ENCODE data around the gene AKNA. TPM values are rescaled to one million over a fixed set of nuclear protein-coding genes. Genes with fewer than 3 reads are reported as not detected.

Gene AKNA
- total RNA-seq, 1 donor from 2014 or later = 14.0 TPM

DNA sequence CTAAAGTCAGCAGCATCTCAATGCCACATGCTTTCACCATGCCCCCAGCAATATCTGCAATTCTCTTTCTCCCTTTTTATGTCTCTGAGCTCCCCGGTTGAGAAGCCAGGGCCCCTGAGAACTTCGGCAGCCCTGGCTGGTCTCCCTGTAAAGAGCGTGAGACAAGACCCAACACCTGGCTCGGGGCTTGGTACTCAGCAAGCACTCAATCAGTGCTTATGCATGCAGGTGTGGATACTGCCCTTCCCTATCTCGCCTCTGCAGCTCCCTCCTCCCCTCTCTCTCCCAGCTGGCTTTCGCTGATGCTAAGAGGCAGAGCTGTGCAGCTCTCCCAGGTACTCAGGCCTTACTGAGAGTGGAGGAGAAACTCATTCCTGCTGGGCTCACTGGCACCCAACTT lies 41.7 kb upstream of the AKNA start:
- no peak for DNase-seq (ENCODE audit: extremely low spot score, unreplicated experiment)
- TF ChIP-seq, protein P1, sequence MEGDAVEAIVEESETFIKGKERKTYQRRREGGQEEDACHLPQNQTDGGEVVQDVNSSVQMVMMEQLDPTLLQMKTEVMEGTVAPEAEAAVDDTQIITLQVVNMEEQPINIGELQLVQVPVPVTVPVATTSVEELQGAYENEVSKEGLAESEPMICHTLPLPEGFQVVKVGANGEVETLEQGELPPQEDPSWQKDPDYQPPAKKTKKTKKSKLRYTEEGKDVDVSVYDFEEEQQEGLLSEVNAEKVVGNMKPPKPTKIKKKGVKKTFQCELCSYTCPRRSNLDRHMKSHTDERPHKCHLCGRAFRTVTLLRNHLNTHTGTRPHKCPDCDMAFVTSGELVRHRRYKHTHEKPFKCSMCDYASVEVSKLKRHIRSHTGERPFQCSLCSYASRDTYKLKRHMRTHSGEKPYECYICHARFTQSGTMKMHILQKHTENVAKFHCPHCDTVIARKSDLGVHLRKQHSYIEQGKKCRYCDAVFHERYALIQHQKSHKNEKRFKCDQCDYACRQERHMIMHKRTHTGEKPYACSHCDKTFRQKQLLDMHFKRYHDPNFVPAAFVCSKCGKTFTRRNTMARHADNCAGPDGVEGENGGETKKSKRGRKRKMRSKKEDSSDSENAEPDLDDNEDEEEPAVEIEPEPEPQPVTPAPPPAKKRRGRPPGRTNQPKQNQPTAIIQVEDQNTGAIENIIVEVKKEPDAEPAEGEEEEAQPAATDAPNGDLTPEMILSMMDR (conservative IDR thresholded peaks at IDR 0.05) = no peak

DNA sequence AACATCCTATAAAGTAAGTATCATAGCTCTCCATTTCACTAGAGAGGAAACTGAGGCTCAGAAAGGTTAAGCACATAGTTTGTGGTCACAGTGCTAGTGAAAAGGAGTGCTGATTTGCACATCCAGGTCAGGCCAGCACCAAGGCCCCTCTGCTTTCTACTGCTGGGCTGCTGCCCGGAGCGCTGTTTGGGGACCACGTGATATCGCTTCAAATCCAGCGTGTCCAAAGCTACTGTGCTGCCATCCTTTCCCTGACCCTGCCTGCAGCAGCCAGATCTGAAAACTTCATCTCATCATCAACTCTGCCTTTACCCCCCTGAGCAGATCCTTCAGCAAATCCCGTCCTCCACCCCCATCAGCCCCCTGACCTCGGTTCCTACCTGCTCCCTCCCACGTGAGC lies 40.7 kb upstream of the AKNA start:
- peaks cover 4% of the 10 kb centered on the region for H3K27me3 Mint-ChIP-seq
- no peak overlapping the region for H3K27ac Mint-ChIP-seq

More for the DNA sequence above, 41.7 kb upstream of the AKNA start:
- Mint-ChIP-seq H3K36me3 (no peaks in the 10 kb centered on the region), H3K4me3 (no peak overlapping the region), H3K9me3 (no peaks in the 10 kb centered on the region), H3K27me3 (peaks cover 4% of the 10 kb centered on the region), H3K4me1 (ENCODE audit: unreplicated experiment) (no peaks in the 10 kb centered on the region), H3K27ac (no peak overlapping the region)

DNA sequence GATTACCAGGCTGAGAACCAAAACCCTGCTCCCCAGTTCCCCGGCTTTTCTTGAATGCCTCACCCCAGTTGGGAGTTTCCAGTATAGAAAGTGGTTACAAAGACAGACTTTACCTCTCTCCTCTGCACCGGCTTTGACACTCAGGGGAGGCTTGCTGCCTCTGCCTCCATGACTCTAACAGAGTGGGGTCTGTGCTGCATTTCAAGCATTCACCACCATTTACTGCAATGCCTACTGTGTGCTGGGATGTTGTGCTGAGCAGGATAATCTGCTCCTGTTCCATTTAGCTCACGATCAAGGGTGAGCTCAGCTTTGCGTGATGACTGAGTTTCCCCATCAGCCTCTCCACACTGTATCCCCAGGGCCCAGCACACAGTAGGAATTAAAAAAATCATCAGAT lies 39.9 kb upstream of the AKNA start:
- Mint-ChIP-seq H3K27me3 (peaks cover 4% of the 10 kb centered on the region), H3K4me3 (no peak overlapping the region), H3K27ac (no peak overlapping the region)

More for the DNA sequence above, 40.7 kb upstream of the AKNA start:
- no peak for DNase-seq (ENCODE audit: extremely low spot score, unreplicated experiment)
- TF ChIP-seq, protein P1 (conservative IDR thresholded peaks at IDR 0.05) = no peak
- no peaks in the 10 kb centered on the region for H3K9me3 Mint-ChIP-seq
- H3K36me3 Mint-ChIP-seq = no peaks in the 10 kb centered on the region
- H3K4me3 Mint-ChIP-seq = no peak overlapping the region
- peaks cover 5% of the 10 kb centered on the region for H3K4me1 Mint-ChIP-seq (ENCODE audit: unreplicated experiment)

DNA sequence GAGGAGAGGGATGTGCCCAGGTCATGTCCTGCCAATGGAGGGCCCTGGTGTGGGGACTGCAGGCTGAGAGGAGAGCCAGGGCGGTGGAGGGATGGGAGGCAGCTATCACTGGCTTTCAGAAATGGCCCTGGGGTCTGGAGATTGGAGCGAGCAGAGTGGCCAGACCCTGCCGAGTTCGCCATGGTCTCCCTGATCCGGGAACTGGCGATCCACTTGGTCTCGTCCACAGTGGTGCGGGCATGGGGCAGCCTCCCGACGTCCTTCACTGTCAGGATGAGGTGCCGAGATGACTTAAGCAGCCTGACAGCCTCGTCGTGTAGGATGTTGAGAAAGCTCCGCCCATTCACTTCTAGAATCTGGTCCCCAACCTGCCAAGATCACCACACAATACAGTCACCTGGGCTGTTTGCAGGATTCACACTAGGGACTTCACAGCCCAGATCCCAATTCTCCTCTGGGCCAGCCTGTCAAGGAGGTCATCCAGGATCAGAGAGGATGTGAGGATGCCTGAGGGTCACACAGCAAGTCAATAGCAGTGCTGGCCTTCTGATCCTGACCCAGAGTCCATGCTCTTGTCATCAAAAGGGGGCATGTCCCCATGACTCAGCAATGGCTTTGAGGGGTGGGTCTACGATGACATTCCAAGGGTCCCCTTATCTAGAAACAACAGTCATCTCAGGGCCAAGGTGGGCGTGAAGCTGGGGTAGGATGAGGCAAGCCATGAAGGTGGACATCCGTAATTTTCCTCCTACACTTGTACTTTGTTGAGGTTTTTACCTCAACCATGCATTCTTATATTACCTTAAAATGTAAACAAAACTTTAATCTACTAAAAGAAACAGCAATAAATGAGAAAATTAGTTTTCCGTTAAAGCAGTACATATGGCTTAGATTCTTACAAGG lies 38.5 kb upstream of the AKNA start:
- Mint-ChIP-seq H3K27me3 (peaks cover 4% of the 10 kb centered on the region), H3K27ac (no peak overlapping the region)
- TF ChIP-seq, protein P1 (conservative IDR thresholded peaks at IDR 0.05) = no peak

More for the DNA sequence above, 39.9 kb upstream of the AKNA start:
- H3K4me1 Mint-ChIP-seq (ENCODE audit: unreplicated experiment) = peaks cover 6% of the 10 kb centered on the region
- H3K9me3 Mint-ChIP-seq = no peaks in the 10 kb centered on the region
- DNase-seq (ENCODE audit: extremely low spot score, unreplicated experiment) = no peak
- TF ChIP-seq, protein P1 (conservative IDR thresholded peaks at IDR 0.05) = no peak
- H3K36me3 Mint-ChIP-seq = no peaks in the 10 kb centered on the region

DNA sequence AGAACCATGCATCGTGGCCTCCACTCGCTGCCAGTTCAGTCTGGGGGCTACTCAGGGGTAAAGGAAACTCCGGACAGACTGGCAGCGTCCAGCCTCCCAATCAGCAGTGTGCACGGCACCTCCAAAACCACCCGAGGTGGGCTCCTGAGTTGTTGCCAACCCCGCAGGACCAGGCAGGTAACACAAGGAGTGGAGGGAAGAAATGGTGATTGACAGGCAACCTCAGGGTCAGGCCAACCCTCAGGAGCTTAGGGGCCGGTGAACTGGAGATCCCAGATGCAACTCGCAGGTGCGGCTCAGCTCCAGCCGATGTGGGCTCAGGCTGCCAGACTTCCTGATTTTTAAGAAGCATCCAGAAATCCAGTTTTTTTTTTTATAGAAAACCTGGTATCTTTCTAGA lies 37.3 kb upstream of the AKNA start:
- no peak overlapping the region for H3K27ac Mint-ChIP-seq
- H3K27me3 Mint-ChIP-seq = peaks cover 4% of the 10 kb centered on the region
- no peaks in the 10 kb centered on the region for H3K36me3 Mint-ChIP-seq
- H3K4me1 Mint-ChIP-seq (ENCODE audit: unreplicated experiment) = peaks cover 6% of the 10 kb centered on the region
- no peak overlapping the region for H3K4me3 Mint-ChIP-seq
- no peaks in the 10 kb centered on the region for H3K9me3 Mint-ChIP-seq
- TF ChIP-seq, protein P1 (conservative IDR thresholded peaks at IDR 0.05) = no peak
- DNase-seq (ENCODE audit: extremely low spot score, unreplicated experiment) = no peak

More for the DNA sequence above, 38.5 kb upstream of the AKNA start:
- Mint-ChIP-seq H3K36me3 (no peaks in the 10 kb centered on the region), H3K4me1 (ENCODE audit: unreplicated experiment) (peaks cover 6% of the 10 kb centered on the region), H3K9me3 (no peaks in the 10 kb centered on the region), H3K4me3 (no peak overlapping the region)
- no peak for DNase-seq (ENCODE audit: extremely low spot score, unreplicated experiment)

All from type B pancreatic cell (in vitro differentiated cells).